Peyer's patch (tissue), 4 donors: ENCODE results near the gene RERE. TPM values are rescaled to one million over a fixed set of nuclear protein-coding genes. Genes with fewer than 3 reads are reported as not detected.

ENCODE experiments used
- DNase-seq, 3 donors: peaks; one replicate each; pipeline ENCODE4 v3.0.0-alpha.2; 2017 to 2019
- H3K27ac ChIP-seq, 4 donors: fragments of 200-600 bp; sonication (generic); one replicate each; pipeline ENCODE4 v1.5.1; 2016 to 2019
- H3K27me3 ChIP-seq, 2 donors: fragments of 200-600 bp; sonication (generic); one replicate each; pipeline ENCODE4 v1.5.1; 2019
- H3K36me3 ChIP-seq, 3 donors: fragments of 200-600 bp; sonication (generic); one replicate each; pipeline ENCODE4 v1.5.1; 2016 to 2019
- H3K4me1 ChIP-seq, 4 donors: fragments of 200-600 bp; sonication (generic); one replicate each; pipeline ENCODE4 v1.5.1; 2016 to 2019
- H3K4me3 ChIP-seq, 4 donors: fragments of 200-600 bp; sonication (generic); 1 replicate in 3 of 4; 2 replicates in 1 of 4; pipeline ENCODE4 v1.5.1; 2016 to 2019; ENCODE audit warnings: mild to moderate bottlenecking in 1 of 4
- H3K9me3 ChIP-seq, 4 donors: fragments of 200-600 bp; sonication (generic); one replicate each; pipeline ENCODE4 v1.5.1; 2016 to 2019; ENCODE audit warnings: mild to moderate bottlenecking in 1 of 4
- POLR2A ChIP-seq, 2 donors: fragments of 450-650 bp; IDR thresholded peaks; one replicate each; pipeline ENCODE4 v1.5.1; 2017; ENCODE audit warnings: antibody characterized with exemption in 2 of 2, mild to moderate bottlenecking in 2 of 2, moderate library complexity in 2 of 2
- total RNA-seq, 4 donors: library from RNA; depleted of rRNA; stranded (reverse); fragments of >200 nt; gene quantifications; one replicate each; pipeline ENCODE4 v1.1.0, GENCODE V29; 2016
- TF ChIP-seq, protein P1 (sequence below), 6 experiments: fragments of 450-650 bp in 4 of 6; fragments of 200-600 bp in 2 of 6; sonication (generic) in 1 of 6; IDR thresholded peaks; one replicate each; pipeline ENCODE4 v1.5.1; 2017 to 2019; ENCODE audit warnings: antibody characterized with exemption in 6 of 6, mild to moderate bottlenecking in 3 of 6, moderate library complexity in 1 of 6

Gene RERE
- total RNA-seq, 4 donors from 2014 or later = 98.5 to 528 (median 110) TPM

DNA sequence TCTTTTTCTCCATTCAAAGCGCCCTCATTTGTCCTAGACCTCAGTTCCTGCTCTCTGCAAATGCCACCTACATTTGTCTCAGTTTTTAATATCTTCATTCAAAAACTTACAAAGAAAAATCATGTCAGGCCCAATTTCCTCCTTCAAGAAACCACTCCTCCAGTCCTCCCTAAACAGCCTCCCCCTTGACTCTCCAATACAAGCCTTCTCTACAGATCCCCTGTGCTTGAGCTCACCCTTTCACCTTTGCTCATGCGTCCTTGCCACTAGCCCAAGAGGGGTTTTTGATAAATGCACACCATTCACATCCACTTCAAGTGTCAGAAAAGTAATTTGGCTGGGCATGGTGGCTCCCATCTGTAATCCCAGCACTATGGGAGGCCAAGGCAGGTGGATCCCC, 140.6 kb downstream of the RERE start:
- Histone ChIP-seq H3K4me1 (peaks cover 0 to 25% (median under 1%) of the 10 kb centered on the region in 4 donors), H3K9me3 (no peaks in the 10 kb centered on the region), H3K4me3 (no peak overlapping the region), H3K27ac (no peak overlapping the region), H3K36me3 (no peaks in the 10 kb centered on the region), H3K27me3 (no peaks in the 10 kb centered on the region)
- DNase-seq = no peak
- TF ChIP-seq, protein P1, sequence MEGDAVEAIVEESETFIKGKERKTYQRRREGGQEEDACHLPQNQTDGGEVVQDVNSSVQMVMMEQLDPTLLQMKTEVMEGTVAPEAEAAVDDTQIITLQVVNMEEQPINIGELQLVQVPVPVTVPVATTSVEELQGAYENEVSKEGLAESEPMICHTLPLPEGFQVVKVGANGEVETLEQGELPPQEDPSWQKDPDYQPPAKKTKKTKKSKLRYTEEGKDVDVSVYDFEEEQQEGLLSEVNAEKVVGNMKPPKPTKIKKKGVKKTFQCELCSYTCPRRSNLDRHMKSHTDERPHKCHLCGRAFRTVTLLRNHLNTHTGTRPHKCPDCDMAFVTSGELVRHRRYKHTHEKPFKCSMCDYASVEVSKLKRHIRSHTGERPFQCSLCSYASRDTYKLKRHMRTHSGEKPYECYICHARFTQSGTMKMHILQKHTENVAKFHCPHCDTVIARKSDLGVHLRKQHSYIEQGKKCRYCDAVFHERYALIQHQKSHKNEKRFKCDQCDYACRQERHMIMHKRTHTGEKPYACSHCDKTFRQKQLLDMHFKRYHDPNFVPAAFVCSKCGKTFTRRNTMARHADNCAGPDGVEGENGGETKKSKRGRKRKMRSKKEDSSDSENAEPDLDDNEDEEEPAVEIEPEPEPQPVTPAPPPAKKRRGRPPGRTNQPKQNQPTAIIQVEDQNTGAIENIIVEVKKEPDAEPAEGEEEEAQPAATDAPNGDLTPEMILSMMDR (IDR thresholded peaks at IDR 0.05) = no peak
- no peak for TF ChIP-seq POLR2A (IDR thresholded peaks at IDR 0.05)

DNA sequence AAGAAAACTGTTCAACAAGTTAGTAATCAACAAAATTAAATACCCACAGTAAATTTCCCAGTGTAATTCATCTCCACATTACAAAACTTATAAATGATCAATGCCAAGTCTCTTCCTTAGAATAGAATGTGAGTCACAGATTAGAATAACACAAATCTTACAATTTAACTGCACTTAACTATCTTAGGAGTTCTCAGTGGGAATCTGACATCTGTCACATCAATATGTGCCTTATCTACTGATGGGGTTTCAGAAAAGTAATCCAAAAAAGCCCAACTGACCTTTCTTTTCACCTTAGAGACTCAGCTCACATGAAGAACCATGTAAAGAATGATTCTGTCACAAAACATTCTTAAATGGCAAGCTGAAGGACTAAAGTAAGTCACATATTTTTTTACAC, 141.4 kb downstream of the RERE start:
- DNase-seq = no peak
- Histone ChIP-seq H3K4me3 (no peak overlapping the region), H3K36me3 (no peaks in the 10 kb centered on the region), H3K27me3 (no peaks in the 10 kb centered on the region), H3K9me3 (no peaks in the 10 kb centered on the region), H3K4me1 (peaks cover 0 to 24% (median 2%) of the 10 kb centered on the region in 4 donors), H3K27ac (no peak overlapping the region)
- no peak for TF ChIP-seq POLR2A (IDR thresholded peaks at IDR 0.05)
- TF ChIP-seq, protein P1 (IDR thresholded peaks at IDR 0.05) = no peak

DNA sequence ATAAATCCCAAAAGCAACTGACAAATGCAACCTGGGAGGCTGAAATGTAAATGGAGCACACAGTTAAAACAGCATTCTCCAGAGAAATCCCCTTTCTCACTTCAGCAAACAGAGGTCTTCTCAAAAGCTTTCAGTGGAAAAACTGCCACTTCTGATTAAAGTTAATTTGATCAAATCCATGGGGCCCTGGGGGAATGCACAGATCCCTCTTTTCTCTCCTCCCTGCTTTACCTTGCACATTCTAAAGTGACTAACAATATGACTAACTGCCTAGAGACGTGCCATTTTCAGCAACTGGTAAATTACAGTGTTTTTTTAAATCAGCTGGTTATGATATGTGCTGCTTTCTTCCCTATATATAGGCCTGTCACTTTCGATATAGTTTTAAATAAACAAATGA, 142.5 kb downstream of the RERE start:
- no peak for DNase-seq
- H3K4me1 ChIP-seq = peaks cover 0 to 20% (median 2%) of the 10 kb centered on the region in 4 donors
- H3K27ac ChIP-seq = no peak overlapping the region
- TF ChIP-seq, protein P1 (IDR thresholded peaks at IDR 0.05) = no peak
- TF ChIP-seq POLR2A (IDR thresholded peaks at IDR 0.05) = no peak
- H3K27me3 ChIP-seq = no peaks in the 10 kb centered on the region
- H3K9me3 ChIP-seq = no peaks in the 10 kb centered on the region
- H3K36me3 ChIP-seq = no peaks in the 10 kb centered on the region
- H3K4me3 ChIP-seq = no peak overlapping the region

DNA sequence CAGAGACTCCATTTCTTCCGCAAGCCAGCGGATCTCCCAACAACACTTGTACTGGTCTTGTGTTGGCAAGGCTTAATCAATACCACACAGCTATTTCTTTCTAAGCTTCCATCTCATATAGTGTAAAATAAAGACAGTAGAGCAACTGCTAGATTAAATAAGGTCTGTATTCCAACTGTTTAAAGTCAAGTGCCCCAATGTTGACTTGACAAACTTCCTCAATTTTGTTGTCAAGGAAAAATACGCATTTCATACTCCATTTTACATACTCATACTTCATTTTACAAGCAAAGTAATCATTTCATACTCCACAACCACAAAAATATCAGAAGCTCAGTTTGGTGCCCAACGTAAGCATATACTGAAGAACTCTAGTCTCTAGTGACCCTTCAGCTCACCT, 143.0 kb downstream of the RERE start:
- H3K27me3 ChIP-seq = no peaks in the 10 kb centered on the region
- DNase-seq = no peak
- H3K9me3 ChIP-seq = no peaks in the 10 kb centered on the region
- H3K27ac ChIP-seq = no peak overlapping the region
- no peaks in the 10 kb centered on the region for H3K36me3 ChIP-seq
- no peak for TF ChIP-seq POLR2A (IDR thresholded peaks at IDR 0.05)
- TF ChIP-seq, protein P1 (IDR thresholded peaks at IDR 0.05) = no peak
- peaks cover 0 to 16% (median 2%) of the 10 kb centered on the region in 4 donors for H3K4me1 ChIP-seq
- no peak overlapping the region for H3K4me3 ChIP-seq

DNA sequence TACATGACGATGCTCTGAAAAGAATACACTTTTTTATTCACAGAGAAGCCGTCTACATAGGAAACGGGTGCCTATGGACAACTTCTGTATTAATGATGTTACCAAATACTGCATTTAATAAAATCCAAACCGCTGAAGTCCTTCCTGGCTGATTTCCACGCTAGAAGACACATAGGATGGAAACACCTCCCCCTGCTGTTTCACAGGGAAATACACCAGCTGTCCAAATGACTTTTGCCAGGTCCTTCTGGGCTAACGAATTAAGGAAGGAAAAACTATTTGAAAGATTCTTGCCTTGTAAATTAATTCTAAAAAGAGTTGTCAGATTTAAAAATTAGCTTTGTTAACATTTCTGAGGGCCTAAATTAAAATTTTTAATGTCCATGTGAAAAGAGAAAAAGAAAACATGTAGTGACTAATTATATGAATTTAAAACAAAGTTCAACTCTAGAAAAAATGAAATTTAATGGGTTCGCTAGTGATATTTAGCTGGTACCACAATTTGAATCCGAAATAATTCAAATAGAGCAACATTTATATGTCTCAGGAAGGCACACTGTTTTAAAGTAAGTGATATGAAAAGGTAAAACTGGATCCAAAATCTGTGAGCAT, 146.0 kb downstream of the RERE start:
- Histone ChIP-seq H3K36me3 (no peaks in the 10 kb centered on the region), H3K27ac (no peak overlapping the region), H3K27me3 (no peaks in the 10 kb centered on the region), H3K4me3 (no peak overlapping the region), H3K9me3 (no peaks in the 10 kb centered on the region), H3K4me1 (peaks cover 0 to 23% (median 8%) of the 10 kb centered on the region in 4 donors)
- peak in 2 of 3 donors; percentile 28 to 65 for DNase-seq
- TF ChIP-seq POLR2A (IDR thresholded peaks at IDR 0.05) = no peak
- TF ChIP-seq, protein P1 (IDR thresholded peaks at IDR 0.05) = peak; percentile 58 to 84 (median 78)
